Keratinocyte (primary cell): ENCODE results near the gene ZBTB7B. TPM values are rescaled to one million over a fixed set of nuclear protein-coding genes. Genes with fewer than 3 reads are reported as not detected.

Source experiments
- DNase-seq: peaks from one replicate; pipeline ENCODE4 v3.0.0-alpha.2; 2011; ENCODE audit warnings: low read depth, missing footprints, low spot score
- FAIRE-seq: peaks from 2 replicates; lab custom pipeline; 2011; peaks lifted over from hg19 to GRCh38; lab: Jason Lieb, UNC
- H2AFZ ChIP-seq: 2 replicates; pipeline ENCODE4 v1.6.0; 2012; ENCODE audit warnings: low read length, control low read depth, inconsistent platforms; ENCODE audit not compliant: control insufficient read depth
- H3K27ac ChIP-seq: 2 replicates; pipeline ENCODE4 v1.5.1; 2011; ENCODE audit warnings: low read length; ENCODE audit not compliant: control insufficient read depth, insufficient read depth
- H3K27me3 ChIP-seq: 3 replicates; pipeline ENCODE4 v1.6.0; 2011; ENCODE audit warnings: low read length; ENCODE audit not compliant: control insufficient read depth, insufficient read depth; ENCODE audit errors: extremely low read depth
- H3K36me3 ChIP-seq, 2 experiments: 2 replicates in 1 of 2; 3 replicates in 1 of 2; pipeline ENCODE4 v1.5.1; 2011; ENCODE audit warnings: low read length in 2 of 2, mild to moderate bottlenecking in 1 of 2; ENCODE audit not compliant: control insufficient read depth in 2 of 2, insufficient read depth in 2 of 2; ENCODE audit errors: extremely low read depth in 1 of 2
- H3K4me1 ChIP-seq: 3 replicates; pipeline ENCODE4 v1.5.1; 2011; ENCODE audit warnings: low read length; ENCODE audit not compliant: control insufficient read depth, insufficient read depth; ENCODE audit errors: extremely low read depth
- H3K4me2 ChIP-seq: 3 replicates; pipeline ENCODE4 v1.6.0; 2011; ENCODE audit warnings: low read depth, low read length; ENCODE audit not compliant: control insufficient read depth, insufficient read depth; ENCODE audit errors: extremely low read depth
- H3K4me3 ChIP-seq, 3 experiments: fragments of 200-600 bp in 1 of 3; sonication (generic) in 1 of 3; 2 replicates in 2 of 3; 3 replicates in 1 of 3; pipeline ENCODE4 v1.5.1; 2011 to 2016; ENCODE audit warnings: low read length in 3 of 3, mild to moderate bottlenecking in 3 of 3, control low read depth in 2 of 3, inconsistent platforms in 1 of 3, low read depth in 1 of 3, mixed read lengths in 1 of 3, mixed run types in 1 of 3, moderate library complexity in 1 of 3; ENCODE audit not compliant: control insufficient read depth in 2 of 3, insufficient read depth in 2 of 3; ENCODE audit errors: extremely low read depth in 1 of 3
- H3K79me2 ChIP-seq: 2 replicates; pipeline ENCODE4 v1.6.0; 2012; ENCODE audit warnings: low read length; ENCODE audit not compliant: control insufficient read depth, insufficient read depth
- H3K9ac ChIP-seq: 3 replicates; pipeline ENCODE4 v1.6.0; 2011; ENCODE audit warnings: low read length; ENCODE audit not compliant: control insufficient read depth, insufficient read depth; ENCODE audit errors: extremely low read depth
- H3K9me1 ChIP-seq: 3 replicates; pipeline ENCODE4 v1.6.0; 2011; ENCODE audit warnings: low read length; ENCODE audit not compliant: control insufficient read depth, insufficient read depth; ENCODE audit errors: extremely low read depth
- H3K9me3 ChIP-seq: 2 replicates; pipeline ENCODE4 v1.5.1; 2012; ENCODE audit warnings: low read depth, low read length; ENCODE audit not compliant: control insufficient read depth
- H4K20me1 ChIP-seq: 3 replicates; pipeline ENCODE4 v1.6.0; 2011; ENCODE audit warnings: low read length; ENCODE audit not compliant: control insufficient read depth, insufficient read depth; ENCODE audit errors: extremely low read depth
- EZH2 ChIP-seq: IDR thresholded peaks from one replicate; pipeline ENCODE4 v1.6.1; 2012; ENCODE audit warnings: inconsistent platforms, mild to moderate bottlenecking, low read length, moderate library complexity
- dilution Hi-C: fragments of 300-500 bp; cut with MboI; formaldehyde crosslinking; loops from one replicate; pipeline ENCODE4 v1.7.0; 2020; ENCODE audit warnings: low sequenced_read_pairs; ENCODE audit not compliant: extremely low pct_ligation_motif_present
- polyA plus RNA-seq, 5 experiments: library from polyadenylated mRNA; depleted of rRNA in 3 of 5; stranded (reverse) in 3 of 5; stranded (forward) in 1 of 5; unstranded in 1 of 5; fragments of >200 nt; gene quantifications; 1 replicate in 1 of 5; 2 replicates in 3 of 5; 3 replicates in 1 of 5; pipeline versions ENCODE4 v1.2.1 to v1.2.3, GENCODE V29; 2011 to 2012; ENCODE audit warnings: missing spikeins in 2 of 5, low read depth in 1 of 5, low replicate concordance in 1 of 5
- TF ChIP-seq, protein P1 (sequence below), 3 experiments: IDR thresholded peaks in 1 of 3; conservative IDR thresholded peaks in 1 of 3; optimal IDR thresholded peaks in 1 of 3; 2 replicates in 2 of 3; 3 replicates in 1 of 3; pipeline versions ENCODE3 to v1.5.1; 2011; ENCODE audit warnings: low read length in 3 of 3, mild to moderate bottlenecking in 3 of 3, moderate library complexity in 2 of 3, control low read depth in 1 of 3, inconsistent platforms in 1 of 3; ENCODE audit not compliant: insufficient read depth in 2 of 3; ENCODE audit errors: extremely low read depth in 1 of 3

ZBTB7B gene
- polyA plus RNA-seq, 1 donor (not counting 4 experiments of a cell fraction or from before 2014, with no cell fraction given), result 20.9 TPM

DNA sequence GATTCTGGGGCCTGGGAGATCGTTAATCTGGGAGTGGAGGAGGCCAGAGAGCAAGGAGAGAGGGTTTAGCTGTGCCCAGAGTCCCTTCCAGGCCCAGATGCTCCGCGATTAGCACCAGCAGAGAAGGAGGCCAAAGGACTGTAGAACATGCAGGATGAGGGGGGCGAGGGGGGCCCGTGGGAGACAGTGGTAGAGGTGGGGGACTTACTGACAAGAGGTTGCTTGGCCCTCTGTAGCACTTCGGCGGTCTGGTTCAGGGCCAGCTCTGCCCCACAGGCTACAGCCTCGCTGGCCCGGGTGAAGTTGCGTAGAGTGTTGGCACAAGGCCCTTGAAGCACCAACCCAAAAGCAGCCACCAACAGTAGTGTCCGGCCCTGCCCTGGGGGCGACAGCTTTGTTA, 30.3 kb downstream of the ZBTB7B start:
- no peaks in the 10 kb centered on the region for H3K9me1 ChIP-seq
- H3K27ac ChIP-seq, result no peak overlapping the region
- no peaks in the 10 kb centered on the region for H3K36me3 ChIP-seq
- H4K20me1 ChIP-seq, result no peaks in the 10 kb centered on the region
- dilution Hi-C loops, result no loop called here
- H2AFZ ChIP-seq, result no peak overlapping the region
- TF ChIP-seq, protein P1, sequence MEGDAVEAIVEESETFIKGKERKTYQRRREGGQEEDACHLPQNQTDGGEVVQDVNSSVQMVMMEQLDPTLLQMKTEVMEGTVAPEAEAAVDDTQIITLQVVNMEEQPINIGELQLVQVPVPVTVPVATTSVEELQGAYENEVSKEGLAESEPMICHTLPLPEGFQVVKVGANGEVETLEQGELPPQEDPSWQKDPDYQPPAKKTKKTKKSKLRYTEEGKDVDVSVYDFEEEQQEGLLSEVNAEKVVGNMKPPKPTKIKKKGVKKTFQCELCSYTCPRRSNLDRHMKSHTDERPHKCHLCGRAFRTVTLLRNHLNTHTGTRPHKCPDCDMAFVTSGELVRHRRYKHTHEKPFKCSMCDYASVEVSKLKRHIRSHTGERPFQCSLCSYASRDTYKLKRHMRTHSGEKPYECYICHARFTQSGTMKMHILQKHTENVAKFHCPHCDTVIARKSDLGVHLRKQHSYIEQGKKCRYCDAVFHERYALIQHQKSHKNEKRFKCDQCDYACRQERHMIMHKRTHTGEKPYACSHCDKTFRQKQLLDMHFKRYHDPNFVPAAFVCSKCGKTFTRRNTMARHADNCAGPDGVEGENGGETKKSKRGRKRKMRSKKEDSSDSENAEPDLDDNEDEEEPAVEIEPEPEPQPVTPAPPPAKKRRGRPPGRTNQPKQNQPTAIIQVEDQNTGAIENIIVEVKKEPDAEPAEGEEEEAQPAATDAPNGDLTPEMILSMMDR (optimal IDR thresholded peaks at IDR 0.05 in 1 of 3, IDR thresholded peaks at IDR 0.05 in 1 of 3, conservative IDR thresholded peaks at IDR 0.05 in 1 of 3; ENCODE audit: extremely low read depth in 1 of 3, insufficient read depth in 2 of 3, low read length in 3 of 3), result no peak
- no peak for TF ChIP-seq EZH2
- no peak overlapping the region for H3K9ac ChIP-seq
- DNase-seq (no peak), FAIRE-seq (no peak)
- no peaks in the 10 kb centered on the region for H3K27me3 ChIP-seq
- H3K4me1 ChIP-seq, result peaks cover 15% of the 10 kb centered on the region
- no peaks in the 10 kb centered on the region for H3K79me2 ChIP-seq
- H3K9me3 ChIP-seq, result no peaks in the 10 kb centered on the region
- H3K4me2 ChIP-seq, result no peak overlapping the region
- H3K4me3 ChIP-seq, result no peak overlapping the region

DNA sequence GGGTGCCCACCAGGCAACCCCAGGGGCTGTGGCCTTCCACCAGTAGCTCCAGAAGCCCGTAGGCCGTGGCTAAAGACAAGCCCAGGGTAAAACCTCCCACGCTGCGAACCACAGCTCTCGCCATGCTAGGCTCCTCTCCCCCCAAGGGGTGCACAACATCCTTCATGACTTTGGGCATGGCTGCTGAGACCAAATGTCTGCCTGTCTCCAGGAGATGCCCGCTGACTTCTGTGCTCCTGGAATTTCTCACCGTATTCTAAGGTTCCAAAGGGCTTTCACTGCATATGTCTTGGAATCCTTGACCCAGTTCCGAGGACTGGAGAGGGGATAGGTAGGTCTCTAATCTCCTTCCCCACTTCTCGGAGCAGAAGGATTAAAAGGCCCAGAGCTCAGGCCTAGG, 30.9 kb downstream of the ZBTB7B start, which contains the start of the genes DCST1 and DCST2:
TSS of gene DCST1 (plus strand) at position 301 of the 400 bp plus-strand sequence. CDS start 213 bp downstream, outside the sequence.
TSS of gene DCST2 (minus strand) at position 258 of the 400 bp plus-strand sequence. CDS start at position 178, 80 bp downstream.
- no peaks in the 10 kb centered on the region for H3K36me3 ChIP-seq
- DNase-seq (no peak), FAIRE-seq (no peak)
- no peaks in the 10 kb centered on the region for H3K79me2 ChIP-seq
- dilution Hi-C loops, result no loop called here
- peak within 1 kb of the TSS; percentile 16 for H2AFZ ChIP-seq
- peaks cover 21% of the 10 kb centered on the region for H3K4me1 ChIP-seq
- H3K9me3 ChIP-seq, result no peaks in the 10 kb centered on the region
- H3K27me3 ChIP-seq, result no peaks in the 10 kb centered on the region
- no peaks in the 10 kb centered on the region for H4K20me1 ChIP-seq
- peak within 1 kb of the TSS; percentile 7 for H3K4me2 ChIP-seq
- H3K9me1 ChIP-seq, result no peaks in the 10 kb centered on the region
- TF ChIP-seq, protein P1 (optimal IDR thresholded peaks at IDR 0.05 in 1 of 3, IDR thresholded peaks at IDR 0.05 in 1 of 3, conservative IDR thresholded peaks at IDR 0.05 in 1 of 3; ENCODE audit: extremely low read depth in 1 of 3, insufficient read depth in 2 of 3, low read length in 3 of 3), result no peak
- no peak for TF ChIP-seq EZH2
- no peak within 1 kb of the TSS for H3K4me3 ChIP-seq
- no peak within 1 kb of the TSS for H3K27ac ChIP-seq
- no peak within 1 kb of the TSS for H3K9ac ChIP-seq
